ENCODE data around the gene SLC7A4.

SLC7A4 gene

DNA sequence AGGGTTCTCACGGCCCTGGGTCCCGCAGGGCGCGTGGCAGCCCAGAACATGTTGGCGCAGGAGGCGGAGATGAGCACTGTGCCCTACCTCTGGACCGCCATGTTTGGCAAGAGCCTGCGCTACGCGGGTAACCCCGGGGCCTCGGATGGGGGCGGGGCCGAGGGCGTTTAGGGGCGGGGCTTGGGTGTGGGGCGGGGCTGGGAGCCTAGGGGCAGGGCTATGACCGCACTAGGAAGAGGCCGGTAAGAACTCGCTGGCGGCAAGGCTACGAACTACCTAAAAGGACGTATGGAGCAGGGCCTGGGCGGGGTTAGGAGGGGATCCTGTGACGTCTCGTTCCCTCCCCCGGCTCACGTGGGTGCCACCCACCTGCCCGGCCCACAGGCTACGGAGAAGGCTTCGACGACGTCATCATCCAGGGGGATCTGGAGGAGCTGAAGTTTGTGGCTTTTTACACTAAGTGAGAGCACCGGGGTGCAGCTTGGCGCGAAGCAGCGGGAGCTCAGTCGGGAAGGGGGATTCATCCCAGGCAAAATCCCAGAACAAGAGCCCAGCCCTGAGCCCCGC lies 53.0 kb downstream of the SLC7A4 start:
- DNase-seq (ENCODE audit: insufficient read length, low spot score) (peak; percentile 67), FAIRE-seq (peak; percentile 64)
- TF ChIP-seq POLR2A (IDR thresholded peaks at IDR 0.05; ENCODE audit: low read depth, low read length), result no peak
- TF ChIP-seq POU2F2 (IDR thresholded peaks at IDR 0.05; ENCODE audit: low read depth, low read length), result no peak
- TF ChIP-seq PAX5 (IDR thresholded peaks at IDR 0.05; ENCODE audit: insufficient read depth, low read length, severe bottlenecking), result no peak
- TF ChIP-seq TAF1 (IDR thresholded peaks at IDR 0.05; ENCODE audit: low read depth, low read length), result no peak
- TF ChIP-seq POLR2AphosphoS5 (IDR thresholded peaks at IDR 0.05; ENCODE audit: low read depth, low read length), result no peak
- no peak for TF ChIP-seq SPI1 (IDR thresholded peaks at IDR 0.05; ENCODE audit: low read depth, low read length)

Data from GM12891 (cell line).